Calu3 (cell line): ENCODE results near the gene ABHD8. TPM values are rescaled to one million over a fixed set of nuclear protein-coding genes. Genes with fewer than 3 reads are reported as not detected.

Experiments
- Bru-seq: library from RNA; stranded (reverse); fragments of 400-500 nt; gene quantifications from one replicate; lab custom pipeline; 2021; lab: Mats Ljungman, UMichigan
- BruChase-seq, 2 experiments: library from RNA; stranded (reverse); fragments of 400-500 nt; gene quantifications; one replicate each; lab custom pipeline; 2021; lab: Mats Ljungman, UMichigan
- BruUV-seq: library from RNA; stranded (reverse); fragments of 400-500 nt; replicated peaks from 2 replicates; lab custom pipeline; 2021; lab: Mats Ljungman, UMichigan
- CTCF ChIA-PET: fragments of 300-600 bp; sonication (Branson Sonifier 250); formaldehyde crosslinking; loops from one replicate; lab custom pipeline; 2022; ENCODE audit warnings: antibody characterized with exemption; lab: Charles Lee
- DNase-seq: peaks from one replicate; pipeline ENCODE4 v3.0.0; 2022
- H3K27ac Mint-ChIP-seq: one replicate; pipeline ENCODE4 v1.8.0; 2022; ENCODE audit warnings: mixed read lengths; ENCODE audit not compliant: unreplicated experiment
- H3K27me3 Mint-ChIP-seq: one replicate; pipeline ENCODE4 v1.8.0; 2022; ENCODE audit warnings: mixed read lengths; ENCODE audit not compliant: unreplicated experiment
- H3K36me3 Mint-ChIP-seq: one replicate; pipeline ENCODE4 v1.8.0; 2022; ENCODE audit warnings: mild to moderate bottlenecking, moderate library complexity, mixed read lengths; ENCODE audit not compliant: insufficient read depth, unreplicated experiment
- H3K4me1 Mint-ChIP-seq: one replicate; pipeline ENCODE4 v1.8.0; 2022; ENCODE audit warnings: mild to moderate bottlenecking, low read depth, mixed read lengths; ENCODE audit not compliant: unreplicated experiment
- H3K4me3 Mint-ChIP-seq: one replicate; pipeline ENCODE4 v1.8.0; 2022; ENCODE audit warnings: mild to moderate bottlenecking, low read depth, moderate library complexity, mixed read lengths; ENCODE audit not compliant: unreplicated experiment
- H3K9me3 Mint-ChIP-seq: one replicate; pipeline ENCODE4 v1.8.0; 2022; ENCODE audit warnings: low read depth, mixed read lengths; ENCODE audit not compliant: unreplicated experiment
- intact Hi-C: fragments of 100-400 bp; cut with micrococcal nuclease; formaldehyde crosslinking; loops from one replicate; pipeline ENCODE4 v1.10.0; 2022; ENCODE audit not compliant: unreplicated experiment
- long read RNA-seq: library from polyadenylated mRNA; stranded (forward); transcript quantifications from one replicate; pipeline ENCODE4 v2.0.0, GENCODE V29; 2022
- total RNA-seq: library from RNA; stranded (reverse); gene quantifications from 2 replicates; pipeline ENCODE4 v1.2.3, GENCODE V29; 2022
- TF ChIP-seq, protein P1 (sequence below): fragments of 200-600 bp; IDR thresholded peaks from one replicate; pipeline ENCODE4 v1.8.0; 2022; ENCODE audit warnings: antibody characterized with exemption; ENCODE audit not compliant: unreplicated experiment

The ABHD8 gene, protein sequence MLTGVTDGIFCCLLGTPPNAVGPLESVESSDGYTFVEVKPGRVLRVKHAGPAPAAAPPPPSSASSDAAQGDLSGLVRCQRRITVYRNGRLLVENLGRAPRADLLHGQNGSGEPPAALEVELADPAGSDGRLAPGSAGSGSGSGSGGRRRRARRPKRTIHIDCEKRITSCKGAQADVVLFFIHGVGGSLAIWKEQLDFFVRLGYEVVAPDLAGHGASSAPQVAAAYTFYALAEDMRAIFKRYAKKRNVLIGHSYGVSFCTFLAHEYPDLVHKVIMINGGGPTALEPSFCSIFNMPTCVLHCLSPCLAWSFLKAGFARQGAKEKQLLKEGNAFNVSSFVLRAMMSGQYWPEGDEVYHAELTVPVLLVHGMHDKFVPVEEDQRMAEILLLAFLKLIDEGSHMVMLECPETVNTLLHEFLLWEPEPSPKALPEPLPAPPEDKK
- total RNA-seq (6.0 and 6.2 TPM in 2 replicates), Bru-seq, nascent RNA (percentile 38 among the genes with signal in this experiment), BruChase-seq, experiment 1, labeled RNA remaining after a 6-hour chase (percentile 45 among the genes with signal in this experiment), BruChase-seq, experiment 2, labeled RNA remaining after a 2-hour chase (percentile 39 among the genes with signal in this experiment)
- long read RNA-seq, transcript ABHD8-201 (5 exons, 2,090 nt), result major isoform, 9 of 22 reads
- long read RNA-seq, partial matches to known transcripts, result 0 of 22 reads
- long read RNA-seq, other reads (novel, unspliced or antisense), result 13 of 22 reads

DNA sequence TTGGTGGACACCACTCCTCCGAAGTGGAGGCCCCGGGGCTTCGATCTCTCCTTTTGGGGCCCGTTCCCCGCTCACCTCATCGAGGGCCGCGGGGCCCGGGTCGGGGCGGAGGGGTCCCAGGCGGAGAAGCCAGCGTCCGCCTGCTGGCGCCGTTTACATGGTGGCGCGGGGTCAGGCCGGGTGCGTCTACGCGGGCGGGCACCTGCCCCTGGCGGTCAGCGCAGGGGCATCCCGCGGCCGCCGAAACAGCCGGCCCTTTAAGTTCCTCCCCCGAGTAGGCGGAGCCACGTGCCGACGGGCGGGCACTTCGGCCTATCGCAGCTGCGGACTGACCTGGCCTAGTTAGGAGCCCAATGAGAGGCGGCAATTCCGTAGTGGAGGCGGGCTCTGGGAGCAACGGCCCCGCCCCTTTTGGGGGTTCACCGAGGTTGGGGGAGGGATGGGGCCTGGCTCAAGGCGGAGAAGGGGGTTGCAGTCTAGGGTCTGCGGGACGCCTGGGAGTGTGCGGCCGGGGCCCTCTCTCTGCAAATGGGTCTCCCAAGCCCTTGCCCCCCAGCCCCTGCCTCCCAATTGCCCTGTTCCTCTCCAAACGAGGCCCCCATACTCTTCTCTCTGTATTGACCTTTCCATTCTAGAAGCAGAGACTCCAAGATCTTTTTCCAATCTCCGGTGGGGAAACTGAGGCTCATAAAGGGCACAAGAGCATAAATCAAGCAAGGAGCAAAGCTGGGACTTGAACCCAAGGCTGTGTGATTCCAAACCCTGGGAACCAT, at the start of gene ABHD8:
Gene ABHD8, minus strand, starts transcription at position 259 of the 773 bp plus-strand sequence. CDS start 1,809 bp downstream, outside the sequence.
- Mint-ChIP-seq H3K27ac (no peak within 1 kb of the TSS), H3K4me1 (peaks cover 17% of the 10 kb centered on the region), H3K4me3 (peak within 1 kb of the TSS; percentile 58), H3K9me3 (no peaks in the 10 kb centered on the region), H3K27me3 (no peaks in the 10 kb centered on the region), H3K36me3 (peaks cover 28% of the 10 kb centered on the region)
- CTCF ChIA-PET, result interaction anchor here (0.6 kb wide), 1 partner anchor 21 kb away, joined by 3 read pairs; no protein-coding TSS in a partner anchor
- BruUV-seq, result no TSS peak
- intact Hi-C loops, result no loop called here
- TF ChIP-seq, protein P1, sequence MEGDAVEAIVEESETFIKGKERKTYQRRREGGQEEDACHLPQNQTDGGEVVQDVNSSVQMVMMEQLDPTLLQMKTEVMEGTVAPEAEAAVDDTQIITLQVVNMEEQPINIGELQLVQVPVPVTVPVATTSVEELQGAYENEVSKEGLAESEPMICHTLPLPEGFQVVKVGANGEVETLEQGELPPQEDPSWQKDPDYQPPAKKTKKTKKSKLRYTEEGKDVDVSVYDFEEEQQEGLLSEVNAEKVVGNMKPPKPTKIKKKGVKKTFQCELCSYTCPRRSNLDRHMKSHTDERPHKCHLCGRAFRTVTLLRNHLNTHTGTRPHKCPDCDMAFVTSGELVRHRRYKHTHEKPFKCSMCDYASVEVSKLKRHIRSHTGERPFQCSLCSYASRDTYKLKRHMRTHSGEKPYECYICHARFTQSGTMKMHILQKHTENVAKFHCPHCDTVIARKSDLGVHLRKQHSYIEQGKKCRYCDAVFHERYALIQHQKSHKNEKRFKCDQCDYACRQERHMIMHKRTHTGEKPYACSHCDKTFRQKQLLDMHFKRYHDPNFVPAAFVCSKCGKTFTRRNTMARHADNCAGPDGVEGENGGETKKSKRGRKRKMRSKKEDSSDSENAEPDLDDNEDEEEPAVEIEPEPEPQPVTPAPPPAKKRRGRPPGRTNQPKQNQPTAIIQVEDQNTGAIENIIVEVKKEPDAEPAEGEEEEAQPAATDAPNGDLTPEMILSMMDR, result peak; percentile 52
- peak; percentile 94 for DNase-seq

DNA sequence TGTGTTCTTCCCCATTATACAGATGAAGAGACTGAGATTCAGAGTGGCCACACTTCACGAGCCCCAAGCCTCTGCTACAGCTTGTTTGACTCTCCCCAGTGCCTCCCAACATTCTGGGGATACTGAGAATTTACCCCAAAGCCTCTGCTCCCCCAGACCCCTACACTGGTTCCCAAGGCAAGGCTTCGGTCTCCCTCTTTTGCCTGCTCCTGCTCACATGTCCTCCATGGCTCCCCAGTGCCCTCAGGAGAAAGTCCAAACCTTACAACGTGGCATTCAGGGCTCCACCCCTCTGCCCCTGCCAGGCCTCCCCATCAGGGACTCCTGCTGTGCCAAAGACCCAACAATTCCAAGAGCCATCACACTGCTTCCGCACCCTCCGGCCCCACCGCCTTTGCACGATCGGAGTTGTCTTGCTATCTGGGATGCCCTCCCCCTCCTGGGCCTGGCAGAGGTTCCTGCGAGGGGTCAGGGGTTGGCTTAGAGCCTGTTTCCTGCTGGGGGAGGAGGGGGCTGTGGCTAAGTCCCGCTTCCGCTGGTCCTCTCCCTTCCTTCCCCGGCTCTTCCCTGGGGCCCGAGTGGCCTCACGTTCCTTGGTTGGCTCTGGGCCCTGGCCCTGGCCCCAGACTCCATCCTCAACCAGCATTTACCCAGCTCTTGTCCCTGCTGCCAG, 49.5 kb upstream of the ABHD8 start:
- DNase-seq, result no peak
- Mint-ChIP-seq H3K4me1 (peaks cover 10% of the 10 kb centered on the region), H3K27ac (no peak overlapping the region), H3K4me3 (no peak overlapping the region), H3K36me3 (no peaks in the 10 kb centered on the region), H3K27me3 (peaks cover 45% of the 10 kb centered on the region), H3K9me3 (no peaks in the 10 kb centered on the region)
- intact Hi-C loops, result no loop called here
- TF ChIP-seq, protein P1, result no peak
- BruUV-seq, result no TSS peak
- CTCF ChIA-PET, result no interaction called here

DNA sequence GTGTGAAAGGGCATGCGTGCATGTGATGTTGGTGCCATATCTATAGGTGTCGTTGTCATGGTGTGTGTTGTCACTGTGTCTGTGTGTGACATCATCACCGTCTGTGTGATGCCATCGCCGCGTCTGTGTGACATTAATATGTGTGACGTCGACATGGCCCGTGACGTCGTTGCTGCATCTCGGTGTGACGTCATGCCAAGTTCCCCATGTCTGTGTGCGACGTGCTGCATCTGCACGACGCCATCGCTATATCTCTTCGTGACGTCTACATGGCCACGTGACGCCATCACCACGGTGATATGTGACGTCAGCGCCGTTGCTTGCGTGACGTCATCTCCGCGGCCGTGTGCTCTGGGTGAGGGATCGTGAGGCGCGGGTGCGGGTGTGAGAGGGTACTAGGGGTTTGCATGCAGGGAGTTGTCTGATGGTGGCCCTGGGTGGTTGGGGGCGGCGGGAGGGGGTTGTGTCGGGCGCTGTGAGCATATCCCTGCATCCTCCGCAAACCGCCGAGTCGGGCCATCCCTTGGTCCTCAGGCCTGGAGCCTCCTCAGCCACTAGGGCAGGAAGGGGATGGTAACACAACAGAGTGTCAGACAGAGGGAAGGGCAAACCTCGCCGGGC, 48.7 kb upstream of the ABHD8 start:
- CTCF ChIA-PET, result no interaction called here
- TF ChIP-seq, protein P1, result no peak
- no peaks in the 10 kb centered on the region for H3K36me3 Mint-ChIP-seq
- H3K4me3 Mint-ChIP-seq, result no peak overlapping the region
- intact Hi-C loops, result no loop called here
- BruUV-seq, result no TSS peak
- DNase-seq, result no peak
- H3K9me3 Mint-ChIP-seq, result no peaks in the 10 kb centered on the region
- peaks cover 10% of the 10 kb centered on the region for H3K4me1 Mint-ChIP-seq
- H3K27me3 Mint-ChIP-seq, result peaks cover 47% of the 10 kb centered on the region
- no peak overlapping the region for H3K27ac Mint-ChIP-seq
